ENCODE data around the gene TGFBRAP1. TPM values are rescaled to one million over a fixed set of nuclear protein-coding genes. Genes with fewer than 3 reads are reported as not detected.

TGFBRAP1 gene
- total and polyA plus RNA-seq, 9 donors = 7.2 to 19.1 (median 16.4) TPM

GRCh38 chr2:105288133-105288532, 41.4 kb downstream of the TGFBRAP1 start:
- Histone ChIP-seq H3K4me3 (no peak overlapping the region), H3K27ac (no peak overlapping the region), H3K9me3 (no peaks in the 10 kb centered on the region), H3K4me1 (ENCODE audit: insufficient read depth) (no peaks in the 10 kb centered on the region), H3K27me3 (no peaks in the 10 kb centered on the region), H3K36me3 (no peaks in the 10 kb centered on the region)
- TF ChIP-seq CTCF (IDR thresholded peaks at IDR 0.05) (no peak), EP300 (IDR thresholded peaks at IDR 0.05) (no peak), POLR2A (IDR thresholded peaks at IDR 0.05) (no peak)
- WGBS, 3 donors = 87 to 94% (median 91%) methylated on average over 7 of the region's 7 CpGs
- intact Hi-C loops (cut with DNase I) = no loop called here
- DNase-seq = no peak

- 62 to 65% (median 63%) methylated on average over 5 of the region's 5 CpGs for WGBS, 3 donors
- no peak for DNase-seq
- H3K4me3 ChIP-seq = no peak overlapping the region
- no peak overlapping the region for H3K27ac ChIP-seq
- no peaks in the 10 kb centered on the region for H3K9me3 ChIP-seq
- H3K4me1 ChIP-seq (ENCODE audit: insufficient read depth) = no peaks in the 10 kb centered on the region
- no peaks in the 10 kb centered on the region for H3K36me3 ChIP-seq
- H3K27me3 ChIP-seq = no peaks in the 10 kb centered on the region
- no peak for TF ChIP-seq CTCF (IDR thresholded peaks at IDR 0.05)
- TF ChIP-seq EP300 (IDR thresholded peaks at IDR 0.05) = no peak
- TF ChIP-seq POLR2A (IDR thresholded peaks at IDR 0.05) = no peak
- intact Hi-C loops (cut with DNase I) = loop anchor here in 1 of 4 donors (2.0 kb wide), 1 partner anchor 43 kb away; no protein-coding TSS in a partner anchor
These were observed 41.8 kb downstream of the TGFBRAP1 start for GRCh38 chr2:105287692-105288091.

GRCh38 chr2:105283532-105283931, 46.0 kb downstream of the TGFBRAP1 start:
- intact Hi-C loops (cut with DNase I) = no loop called here
- 92 to 97% (median 94%) methylated on average over 4 of the region's 4 CpGs for WGBS, 3 donors
- no peak for TF ChIP-seq EP300 (IDR thresholded peaks at IDR 0.05)
- TF ChIP-seq POLR2A (IDR thresholded peaks at IDR 0.05) = no peak
- TF ChIP-seq CTCF (IDR thresholded peaks at IDR 0.05) = no peak
- Histone ChIP-seq H3K9me3 (no peaks in the 10 kb centered on the region), H3K27ac (no peak overlapping the region), H3K27me3 (no peaks in the 10 kb centered on the region), H3K36me3 (no peaks in the 10 kb centered on the region), H3K4me3 (no peak overlapping the region), H3K4me1 (ENCODE audit: insufficient read depth) (no peaks in the 10 kb centered on the region)
- no peak for DNase-seq

- 84 to 92% (median 90%) methylated on average over 10 of the region's 10 CpGs for WGBS, 3 donors
- H3K27me3 ChIP-seq = no peaks in the 10 kb centered on the region
- intact Hi-C loops (cut with DNase I) = no loop called here
- no peaks in the 10 kb centered on the region for H3K4me1 ChIP-seq (ENCODE audit: insufficient read depth)
- TF ChIP-seq POLR2A (IDR thresholded peaks at IDR 0.05) = no peak
- no peak for TF ChIP-seq EP300 (IDR thresholded peaks at IDR 0.05)
- TF ChIP-seq CTCF (IDR thresholded peaks at IDR 0.05) = no peak
- H3K9me3 ChIP-seq = no peaks in the 10 kb centered on the region
- no peaks in the 10 kb centered on the region for H3K36me3 ChIP-seq
- DNase-seq = no peak
- H3K4me3 ChIP-seq = no peak overlapping the region
- no peak overlapping the region for H3K27ac ChIP-seq
These were observed 49.3 kb downstream of the TGFBRAP1 start for GRCh38 chr2:105280281-105280680.
